HG02870 (cell line): Measurements from ENCODE around the gene KIAA0319L.

Source experiments
- ATAC-seq: cut with Tn5 transposase; IDR thresholded peaks from one replicate; pipeline ENCODE4 v1.9.1; 2021; ENCODE audit warnings: mild to moderate bottlenecking, moderate library complexity; ENCODE audit not compliant: unreplicated experiment

The KIAA0319L gene

GRCh38 chr1:35539073-35539823 lies 18.0 kb downstream of the KIAA0319L start:
- ATAC-seq, result no peak

- ATAC-seq, result no peak
Observed at GRCh38 chr1:35537806-35538205, 19.4 kb downstream of the KIAA0319L start.

- ATAC-seq, result no peak
Observed at GRCh38 chr1:35536556-35537162, 20.5 kb downstream of the KIAA0319L start.

- no peak for ATAC-seq
Observed at GRCh38 chr1:35535243-35535642, 22.0 kb downstream of the KIAA0319L start.

- ATAC-seq, result no peak
Observed at GRCh38 chr1:35533586-35533985, 23.6 kb downstream of the KIAA0319L start.

GRCh38 chr1:35532497-35533223 lies 24.5 kb downstream of the KIAA0319L start:
- ATAC-seq, result no peak

GRCh38 chr1:35531368-35531767 lies 25.8 kb downstream of the KIAA0319L start:
- no peak for ATAC-seq

- no peak for ATAC-seq
Observed at GRCh38 chr1:35530946-35531345, 26.3 kb downstream of the KIAA0319L start.

- no peak for ATAC-seq
Observed at GRCh38 chr1:35530168-35530567, 27.0 kb downstream of the KIAA0319L start.

GRCh38 chr1:35524106-35524505 lies 33.1 kb downstream of the KIAA0319L start:
- no peak for ATAC-seq

GRCh38 chr1:35519432-35519831 lies 37.8 kb downstream of the KIAA0319L start:
- ATAC-seq, result no peak

GRCh38 chr1:35518183-35518582 lies 39.0 kb downstream of the KIAA0319L start:
- ATAC-seq, result no peak

- no peak for ATAC-seq
Observed at GRCh38 chr1:35511305-35511704, 45.9 kb downstream of the KIAA0319L start.

- ATAC-seq, result no peak
Observed at GRCh38 chr1:35509558-35509957, 47.6 kb downstream of the KIAA0319L start.

- no peak for ATAC-seq
Observed at GRCh38 chr1:35507947-35508346, 49.3 kb downstream of the KIAA0319L start.

- no peak for ATAC-seq
Observed at GRCh38 chr1:35506960-35507912, 50.0 kb downstream of the KIAA0319L start.

GRCh38 chr1:35505911-35506798 lies 51.0 kb downstream of the KIAA0319L start:
- no peak for ATAC-seq

GRCh38 chr1:35502242-35502641 lies 55.0 kb downstream of the KIAA0319L start:
- no peak for ATAC-seq

- no peak for ATAC-seq
Observed at GRCh38 chr1:35500439-35500838, 56.8 kb downstream of the KIAA0319L start.

- no peak for ATAC-seq
Observed at GRCh38 chr1:35499652-35500176, 57.5 kb downstream of the KIAA0319L start.
